GM19395 (cell line): Measurements from ENCODE around the gene SLC28A3.
"Not testable (repeated sequence)": the region's sequence is repeated elsewhere in the genome, so short reads cannot be mapped to it uniquely, and the experiment has no call there.

Source experiments
- ATAC-seq: cut with Tn5 transposase; IDR thresholded peaks from one replicate; pipeline ENCODE4 v1.9.1; 2021; ENCODE audit warnings: mild to moderate bottlenecking, moderate library complexity; ENCODE audit not compliant: unreplicated experiment

Gene SLC28A3, protein sequence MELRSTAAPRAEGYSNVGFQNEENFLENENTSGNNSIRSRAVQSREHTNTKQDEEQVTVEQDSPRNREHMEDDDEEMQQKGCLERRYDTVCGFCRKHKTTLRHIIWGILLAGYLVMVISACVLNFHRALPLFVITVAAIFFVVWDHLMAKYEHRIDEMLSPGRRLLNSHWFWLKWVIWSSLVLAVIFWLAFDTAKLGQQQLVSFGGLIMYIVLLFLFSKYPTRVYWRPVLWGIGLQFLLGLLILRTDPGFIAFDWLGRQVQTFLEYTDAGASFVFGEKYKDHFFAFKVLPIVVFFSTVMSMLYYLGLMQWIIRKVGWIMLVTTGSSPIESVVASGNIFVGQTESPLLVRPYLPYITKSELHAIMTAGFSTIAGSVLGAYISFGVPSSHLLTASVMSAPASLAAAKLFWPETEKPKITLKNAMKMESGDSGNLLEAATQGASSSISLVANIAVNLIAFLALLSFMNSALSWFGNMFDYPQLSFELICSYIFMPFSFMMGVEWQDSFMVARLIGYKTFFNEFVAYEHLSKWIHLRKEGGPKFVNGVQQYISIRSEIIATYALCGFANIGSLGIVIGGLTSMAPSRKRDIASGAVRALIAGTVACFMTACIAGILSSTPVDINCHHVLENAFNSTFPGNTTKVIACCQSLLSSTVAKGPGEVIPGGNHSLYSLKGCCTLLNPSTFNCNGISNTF

DNA sequence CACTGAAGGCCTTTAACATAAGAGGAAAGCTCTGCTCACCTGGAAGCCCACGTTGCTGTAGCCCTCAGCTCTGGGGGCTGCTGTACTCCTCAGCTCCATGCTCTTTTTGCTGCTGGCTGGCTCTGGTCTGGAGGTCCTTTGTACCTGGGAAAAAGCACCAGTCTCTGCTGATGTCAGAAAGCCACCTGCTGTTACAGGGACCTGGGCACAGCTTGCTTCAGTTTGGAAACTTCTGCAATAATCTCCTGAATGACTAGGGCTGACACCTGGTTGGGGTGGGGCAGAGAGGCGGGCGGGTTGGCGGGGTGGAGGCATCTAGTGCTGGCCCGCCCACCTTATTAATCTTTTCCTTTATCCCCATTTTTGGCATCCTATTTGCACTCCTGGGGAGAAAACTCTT, at the start of gene SLC28A3:
SLC28A3 (minus strand) TSS at position 224 of the 400 bp plus-strand sequence; CDS start at position 99, 125 bp downstream.
- no peak for ATAC-seq

DNA sequence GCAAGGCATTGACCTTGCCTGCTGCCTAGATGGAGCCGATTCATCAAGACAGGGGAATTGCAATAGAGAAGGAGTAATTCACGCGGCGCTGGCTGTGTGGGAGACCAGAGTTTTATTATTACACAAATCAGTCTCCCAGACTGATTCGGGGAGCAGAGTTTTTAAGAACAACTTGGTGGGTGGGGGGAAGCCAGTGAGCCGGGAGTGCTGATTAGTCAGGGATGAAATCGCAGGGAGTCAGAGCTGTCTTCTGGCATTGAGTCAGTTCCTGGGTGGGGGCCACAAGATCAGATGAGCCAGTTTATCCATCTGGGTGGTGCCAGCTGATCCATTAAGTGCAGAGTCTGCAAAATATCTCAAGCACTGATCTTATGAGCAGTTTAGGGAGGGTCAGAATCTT, 49.7 kb upstream of the SLC28A3 start:
- ATAC-seq, result not testable (repeated sequence)

DNA sequence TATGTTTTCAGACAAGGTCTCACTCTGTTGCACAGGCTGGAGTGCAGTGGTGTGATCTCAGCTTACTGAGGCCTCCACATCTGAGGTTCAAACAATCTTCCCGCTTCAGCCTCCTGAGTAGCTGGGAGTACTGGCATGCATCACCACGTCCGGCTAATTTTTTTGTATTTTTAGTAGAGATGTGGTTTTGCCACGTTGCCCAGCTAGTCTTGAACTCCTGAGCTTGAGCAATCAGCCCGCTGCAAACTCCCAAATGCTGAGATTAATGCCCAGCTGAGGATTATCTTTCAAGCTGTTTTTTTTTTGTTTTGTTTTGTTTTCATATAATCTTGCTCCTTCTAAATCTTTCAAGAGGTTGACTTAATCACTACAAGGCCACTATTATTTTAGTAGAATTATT, 47.3 kb upstream of the SLC28A3 start:
- ATAC-seq, result no peak

DNA sequence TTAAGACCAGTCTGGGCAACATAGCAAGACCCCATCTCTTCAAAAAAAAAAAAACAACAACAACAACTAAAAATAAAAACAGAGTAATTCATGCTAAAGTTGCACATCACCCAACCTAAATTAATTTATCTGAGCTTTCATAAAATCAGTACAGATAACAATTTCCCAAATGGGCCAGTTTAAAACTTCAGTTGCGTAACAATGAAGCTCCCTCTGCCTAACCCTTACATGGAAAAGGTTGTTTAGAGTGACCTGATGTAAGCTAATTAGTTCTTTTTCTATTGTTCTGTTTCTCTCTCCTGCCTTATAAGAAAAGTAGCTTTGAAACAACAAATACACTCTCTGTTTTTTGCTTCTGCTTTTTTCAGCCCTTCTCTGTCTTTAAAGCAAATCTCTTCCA, 46.2 kb upstream of the SLC28A3 start:
- no peak for ATAC-seq

DNA sequence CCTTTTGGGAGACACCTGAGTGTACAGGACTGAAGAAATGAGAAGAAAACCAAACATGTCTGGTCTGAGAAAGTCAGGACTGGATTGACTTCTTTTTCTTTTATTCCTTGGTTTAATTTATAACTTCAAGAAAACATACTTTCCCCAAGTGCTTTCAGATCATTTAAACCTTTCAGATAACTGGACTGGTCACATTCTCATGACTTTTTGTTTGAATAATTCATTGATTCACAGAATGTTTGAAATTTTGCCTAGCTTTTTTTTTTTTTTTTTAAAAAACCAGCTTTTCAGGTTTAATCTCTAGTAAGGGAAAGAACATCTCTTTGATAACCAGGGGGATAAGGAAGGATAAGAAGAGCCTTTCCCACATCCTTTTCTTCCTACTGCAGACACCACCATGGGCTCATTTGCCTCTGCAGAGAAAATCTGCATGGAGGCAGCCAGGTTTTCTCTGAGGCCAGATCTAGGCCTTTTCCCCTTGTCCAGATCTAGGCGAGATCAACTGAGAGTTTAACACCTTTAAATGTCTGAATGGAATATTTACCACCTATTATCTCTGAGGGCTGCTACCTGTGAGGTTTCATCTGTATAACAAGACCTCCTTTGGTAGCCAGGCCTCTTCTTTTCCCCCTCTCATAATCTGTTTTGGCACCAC, 45.0 kb upstream of the SLC28A3 start:
- no peak for ATAC-seq

DNA sequence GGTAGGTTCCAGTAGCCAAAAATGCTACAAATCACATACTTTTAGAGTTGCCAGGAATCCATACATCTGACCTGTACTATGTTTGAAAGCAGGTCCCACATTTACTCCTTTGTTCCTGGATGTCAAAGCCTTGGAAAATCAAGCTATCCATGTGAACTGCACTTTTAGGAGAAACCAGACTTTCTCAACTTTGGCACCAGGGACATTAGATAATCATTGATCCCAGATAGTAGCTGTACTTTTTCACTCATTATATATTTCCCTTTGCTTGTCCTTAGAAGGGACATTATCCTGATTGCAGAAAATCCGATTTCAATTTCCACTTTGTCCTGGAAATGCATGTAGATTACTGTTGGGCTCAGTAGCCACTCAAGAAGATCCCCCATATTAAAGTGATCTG, 44.1 kb upstream of the SLC28A3 start:
- ATAC-seq, result no peak

DNA sequence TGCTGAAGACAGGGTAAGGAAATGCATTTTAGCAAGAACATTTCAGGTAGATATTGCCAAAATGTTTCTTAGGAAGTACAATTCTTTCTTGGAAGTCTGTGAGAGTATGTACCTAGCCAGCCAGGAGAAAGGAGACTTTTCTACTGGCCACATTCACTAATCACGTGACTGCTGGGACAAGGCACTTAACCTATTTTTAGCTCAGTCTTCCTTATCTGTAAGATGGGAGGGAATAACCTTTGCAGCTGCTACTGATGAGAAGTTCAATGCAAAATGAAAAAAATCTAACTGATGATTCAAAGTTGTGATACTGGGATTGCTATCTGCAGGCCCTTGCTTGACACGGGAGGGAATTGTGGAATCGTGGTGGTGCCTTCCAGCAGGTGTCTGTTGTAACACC, 42.6 kb upstream of the SLC28A3 start:
- no peak for ATAC-seq

DNA sequence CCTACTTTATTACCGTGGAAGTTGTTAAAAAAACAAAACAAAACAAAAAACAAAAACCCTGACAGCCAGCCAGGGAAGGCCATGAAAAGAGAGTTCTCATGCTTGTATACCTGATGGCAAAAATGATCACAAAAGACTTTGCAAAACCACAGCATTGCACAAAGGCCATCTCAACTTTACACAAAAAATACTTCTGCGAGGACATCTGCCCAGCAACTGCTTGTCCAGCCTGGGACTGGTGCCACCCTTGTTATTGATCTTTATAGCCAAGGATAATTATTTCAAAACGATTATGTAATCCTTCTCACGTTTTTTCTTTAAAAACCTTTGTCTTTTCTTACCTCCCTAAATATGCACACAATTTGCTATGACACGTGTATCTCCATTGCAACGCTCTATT, 42.2 kb upstream of the SLC28A3 start:
- no peak for ATAC-seq

DNA sequence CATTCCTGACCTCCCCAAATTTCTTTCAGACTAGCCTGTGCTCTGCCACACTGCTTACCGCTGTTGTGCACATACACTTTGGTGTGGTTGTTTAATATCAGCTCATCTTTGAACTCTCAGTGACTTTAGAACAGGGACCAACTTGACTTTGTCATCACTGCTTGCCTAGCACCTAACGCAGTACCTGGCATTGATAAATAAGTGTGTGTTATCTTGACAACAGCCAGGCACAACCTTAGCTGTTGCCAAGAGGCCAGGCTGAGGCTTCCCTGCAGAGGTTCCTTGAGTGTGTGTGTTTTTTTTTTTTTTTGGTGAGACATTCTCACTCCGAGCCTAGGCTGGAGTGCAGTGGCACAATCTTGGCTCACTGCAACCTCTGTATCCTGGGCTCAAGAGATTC, 41.0 kb upstream of the SLC28A3 start:
- ATAC-seq, result no peak

DNA sequence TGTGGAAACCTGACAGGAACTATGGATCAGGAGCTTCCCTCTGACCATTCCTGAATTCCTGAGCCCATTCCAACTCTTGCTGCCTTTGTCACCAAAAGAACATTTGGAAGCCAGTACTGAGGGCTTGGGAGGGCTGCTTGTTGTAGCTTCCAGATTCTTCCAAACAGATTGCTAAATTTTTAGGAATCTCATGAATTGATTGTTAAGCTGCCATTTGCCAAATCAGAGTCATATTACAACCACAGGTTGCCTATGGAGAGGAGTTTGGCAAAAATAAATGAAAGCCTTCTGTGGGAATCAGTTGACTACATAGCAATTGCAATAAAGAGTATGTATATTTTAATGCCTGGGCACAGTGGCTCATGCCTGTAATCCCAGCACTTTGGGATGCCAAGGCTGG, 39.2 kb upstream of the SLC28A3 start:
- no peak for ATAC-seq

DNA sequence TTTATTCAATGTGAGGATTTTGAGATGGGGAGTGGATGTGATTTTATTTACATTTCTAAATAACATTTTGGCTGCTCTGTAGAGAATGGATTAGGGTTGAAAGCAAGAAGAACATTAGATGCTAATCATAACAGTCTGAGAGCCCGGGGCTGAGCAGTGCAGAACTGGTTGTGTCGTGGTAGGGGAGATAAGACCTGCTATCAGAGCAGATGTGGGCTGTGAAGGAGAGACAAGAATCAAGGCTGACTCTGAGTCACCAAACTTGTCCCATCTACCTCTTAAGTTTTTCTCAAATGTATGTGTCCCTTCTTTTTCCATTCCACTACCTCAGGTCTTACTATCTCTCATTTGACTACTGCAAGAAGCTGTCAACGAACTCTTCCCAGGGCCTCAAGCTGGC, 35.4 kb upstream of the SLC28A3 start:
- ATAC-seq, result no peak

DNA sequence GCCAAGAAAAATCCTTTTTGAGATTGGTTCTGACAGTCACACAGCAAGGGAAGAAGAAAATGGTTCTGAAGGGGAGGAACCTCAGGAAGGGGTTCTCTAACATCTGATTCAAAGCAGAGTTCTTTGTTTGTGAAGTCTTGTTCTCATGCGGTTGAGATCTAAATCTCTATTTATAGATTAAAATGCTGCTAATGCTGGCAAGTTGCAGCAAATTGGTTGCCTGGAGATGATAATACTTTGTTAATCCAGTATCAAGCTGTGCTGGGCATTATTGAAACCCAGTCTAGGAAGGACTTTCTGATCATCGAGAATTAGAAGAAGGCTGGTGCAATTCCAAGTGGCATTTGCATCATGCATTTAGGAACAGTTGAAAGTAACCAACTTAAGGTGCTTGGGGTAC, 34.0 kb upstream of the SLC28A3 start:
- ATAC-seq, result no peak

DNA sequence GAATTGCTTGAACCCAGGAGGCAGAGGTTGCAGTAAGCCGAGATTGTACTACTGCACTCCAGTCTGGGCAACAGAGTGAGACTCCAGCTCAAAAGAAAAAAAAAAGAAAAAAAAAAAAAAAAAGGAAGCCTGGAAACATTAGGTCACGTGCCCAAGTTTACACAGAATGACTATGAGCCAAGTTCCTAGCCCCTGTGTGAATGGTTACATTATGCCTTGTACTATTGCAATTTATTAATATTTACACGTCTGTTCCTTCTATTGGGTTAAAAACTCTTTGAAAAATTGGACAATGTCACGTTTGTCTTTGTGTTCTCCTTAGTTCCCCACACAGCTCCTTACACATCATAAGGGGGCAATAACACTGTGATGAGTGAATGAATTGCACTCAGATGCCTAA, 33.5 kb upstream of the SLC28A3 start:
- no peak for ATAC-seq

DNA sequence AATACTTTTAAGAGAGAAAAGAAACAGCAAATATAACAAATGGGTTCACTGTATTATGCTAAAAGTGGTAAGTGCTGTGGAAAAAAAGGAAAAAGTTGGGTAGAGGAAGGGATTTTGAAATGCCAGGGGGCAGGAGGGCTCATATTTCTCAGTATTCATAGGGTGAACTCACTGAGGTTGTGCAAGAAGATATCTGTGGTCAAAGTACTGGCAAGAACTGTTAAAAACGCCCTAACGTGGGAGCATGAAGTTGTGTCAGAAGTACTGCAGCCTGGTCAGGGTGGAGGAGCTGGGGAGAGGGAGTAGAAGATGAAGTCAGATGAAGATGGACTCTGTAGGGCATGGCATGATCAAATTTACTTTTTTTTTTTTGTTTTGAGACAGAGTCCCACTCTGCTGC, 31.2 kb upstream of the SLC28A3 start:
- no peak for ATAC-seq

DNA sequence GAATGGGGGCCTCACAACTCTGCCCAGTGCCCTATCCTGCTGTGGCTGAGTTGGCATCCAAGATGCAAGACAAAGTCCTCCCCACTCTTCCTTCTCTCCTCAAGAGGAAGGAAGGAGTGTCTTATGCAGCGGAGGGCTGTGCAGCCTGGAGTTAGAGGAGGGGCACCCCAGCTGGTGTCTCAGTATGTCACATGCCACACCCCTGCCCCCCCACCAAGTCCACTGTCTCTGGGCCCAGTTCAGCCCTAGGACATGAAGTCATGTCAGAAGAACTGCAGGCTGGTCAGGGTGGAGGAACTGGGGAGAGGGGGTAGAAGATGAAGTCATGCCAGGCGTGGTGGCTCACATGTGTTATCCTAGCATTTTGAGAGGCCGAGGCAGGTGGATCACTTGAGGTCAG, 28.0 kb upstream of the SLC28A3 start:
- ATAC-seq, result no peak

DNA sequence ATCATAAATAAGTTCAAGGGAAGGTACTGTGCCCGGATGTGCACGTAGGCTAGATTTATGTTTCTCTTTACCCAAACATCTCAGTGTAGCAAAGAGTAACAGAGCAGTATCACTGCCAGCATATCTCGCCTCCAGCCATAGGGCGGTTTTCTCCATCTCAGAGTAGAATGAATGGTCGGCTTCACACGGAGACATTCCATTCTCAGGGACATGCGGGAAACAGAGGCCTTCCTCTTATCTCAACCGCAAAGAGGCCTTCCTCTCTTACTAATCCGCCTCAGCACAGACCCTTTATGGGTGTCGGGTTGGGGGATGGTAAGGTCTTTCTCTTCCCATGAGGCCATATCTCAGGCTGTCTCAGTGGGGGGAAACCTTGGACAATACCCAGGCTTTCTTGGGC, 27.2 kb upstream of the SLC28A3 start:
- not testable (repeated sequence) for ATAC-seq

DNA sequence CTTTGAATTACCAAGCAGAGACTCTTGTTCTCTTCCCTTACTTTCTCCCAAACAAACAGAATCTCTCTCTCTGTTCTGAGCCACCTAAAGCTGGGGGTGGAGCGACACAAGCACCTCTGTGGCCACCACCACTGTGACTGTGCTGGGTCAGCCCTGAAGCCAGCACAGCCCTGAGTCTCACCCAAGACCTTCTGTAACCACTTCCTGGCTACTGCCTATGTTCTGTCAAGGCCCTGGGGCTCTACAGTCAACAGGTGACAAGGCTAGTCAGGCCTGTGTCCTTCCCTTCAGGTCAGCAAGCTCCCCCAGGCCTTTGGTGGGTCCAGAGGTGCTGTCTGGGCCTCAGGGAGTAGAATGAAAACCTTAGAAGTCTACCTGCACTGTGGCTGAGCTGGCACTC, 26.1 kb upstream of the SLC28A3 start:
- no peak for ATAC-seq

DNA sequence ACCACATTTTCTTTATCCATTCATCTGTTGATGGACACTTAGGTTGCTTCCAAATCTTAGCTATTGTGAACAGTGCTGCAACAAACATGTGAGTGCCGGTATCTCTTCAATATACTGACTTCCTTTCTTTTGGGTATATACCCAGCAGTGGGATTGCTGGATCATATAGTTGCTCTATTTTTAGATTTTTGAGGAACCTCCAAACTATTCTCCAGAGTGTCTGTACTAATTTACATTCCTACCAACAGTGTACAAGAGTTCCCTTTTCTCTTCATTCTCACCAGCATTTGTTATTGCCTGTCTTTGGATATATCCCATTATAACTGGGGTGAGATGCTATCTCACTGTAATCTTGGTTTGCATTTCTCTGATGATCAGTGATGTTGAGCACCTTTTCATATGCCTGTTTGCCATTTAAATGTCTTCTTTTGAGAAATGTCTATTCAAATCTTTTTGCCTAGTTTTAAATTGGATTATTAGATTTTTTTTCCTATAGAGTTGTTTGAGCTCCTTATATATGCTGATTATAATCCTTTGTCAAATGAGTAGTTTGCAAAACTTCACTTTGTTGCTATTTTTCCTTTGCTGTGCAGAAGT, 24.4 kb upstream of the SLC28A3 start:
- ATAC-seq, result not testable (repeated sequence)

DNA sequence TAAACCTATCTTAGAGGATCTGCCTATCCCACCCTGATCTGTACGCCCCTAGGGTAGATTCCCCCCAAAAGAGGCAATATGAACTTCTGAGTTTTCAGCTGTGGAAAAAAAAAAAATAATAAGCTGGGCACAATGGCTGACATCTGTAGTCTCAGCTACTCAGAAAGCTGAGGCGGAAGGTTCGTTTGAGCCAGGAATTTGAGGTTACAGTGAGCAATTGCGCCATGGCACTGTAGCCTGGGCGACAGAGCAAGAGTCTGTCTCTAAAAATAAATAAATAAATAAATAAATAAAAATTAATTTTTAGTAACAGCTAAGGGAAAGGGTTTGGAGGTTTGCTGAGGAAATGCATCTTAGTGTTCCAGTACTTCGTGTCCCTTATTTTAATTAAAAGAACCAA, 21.1 kb upstream of the SLC28A3 start:
- no peak for ATAC-seq

DNA sequence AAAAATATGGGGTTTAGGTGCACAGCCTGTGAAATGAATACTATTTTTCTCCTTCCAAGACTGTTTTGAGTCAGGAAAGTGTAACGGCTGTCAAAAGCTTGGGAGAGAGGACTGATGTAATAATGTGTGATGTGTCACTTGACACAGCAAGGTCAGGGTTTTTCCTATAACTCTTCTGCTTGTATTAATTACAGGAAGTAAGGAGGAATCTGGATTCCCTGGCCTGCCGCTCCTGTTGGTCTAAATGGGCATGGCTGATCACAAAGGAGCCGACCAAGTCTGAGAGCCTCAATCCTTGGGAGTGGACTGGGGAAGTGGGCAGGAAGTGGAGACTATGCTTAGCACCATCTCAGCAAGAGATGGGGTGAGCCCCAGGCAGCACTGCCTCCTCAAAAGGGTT, 16.7 kb upstream of the SLC28A3 start:
- ATAC-seq, result no peak

DNA sequence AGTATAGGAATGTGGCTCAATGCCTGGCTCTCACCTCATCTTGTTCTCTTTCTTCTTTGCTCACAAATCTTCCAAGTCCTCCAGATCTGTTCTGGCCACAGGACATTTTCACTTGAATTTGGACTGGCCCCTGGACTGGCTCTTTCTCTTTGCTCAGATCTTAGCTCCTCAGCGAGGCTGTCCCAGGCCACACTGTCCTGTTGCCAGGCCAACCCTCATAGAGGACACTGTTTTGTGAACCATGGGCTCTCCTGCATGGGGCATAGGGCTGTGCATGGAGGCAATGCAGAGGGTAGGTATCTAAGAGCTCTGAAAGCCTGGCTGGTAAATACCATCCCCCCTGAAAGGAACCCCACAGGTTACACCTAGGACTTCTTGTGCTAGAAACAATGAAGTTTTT, 13.5 kb upstream of the SLC28A3 start:
- ATAC-seq, result no peak

DNA sequence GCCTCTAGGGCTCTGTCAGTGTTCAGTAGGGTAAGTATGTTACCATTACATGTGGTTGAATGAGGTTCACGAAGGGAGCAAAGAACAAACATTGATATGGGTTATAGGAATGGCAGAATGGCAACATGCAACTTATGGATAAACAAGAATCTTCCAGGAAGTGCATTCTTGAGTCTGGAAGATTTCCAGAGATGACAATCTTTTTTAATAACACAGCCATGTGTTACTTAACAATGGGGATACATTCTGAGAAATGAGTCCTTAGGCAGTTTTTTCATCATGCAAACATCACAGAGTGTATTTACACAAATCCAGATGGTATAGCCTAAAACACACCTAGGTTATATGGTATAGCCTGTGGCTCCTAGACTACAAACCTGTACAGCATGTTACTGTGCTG, 9.1 kb upstream of the SLC28A3 start:
- no peak for ATAC-seq
